Adrenal gland (tissue), 12 donors: ENCODE results near the gene PM20D1. TPM values are rescaled to one million over a fixed set of nuclear protein-coding genes. Genes with fewer than 3 reads are reported as not detected.
"Not testable (repeated sequence)": the region's sequence is repeated elsewhere in the genome, so short reads cannot be mapped to it uniquely, and the experiment has no call there.

ENCODE experiments used
- DNase-seq, 7 donors: peaks; one replicate each; pipeline ENCODE4 v3.0.0-alpha.2; 2019 to 2020
- H3K27ac ChIP-seq, 5 donors: fragments of 200-600 bp; sonication (generic) in 4 of 5; 1 replicate in 3 of 5; 2 replicates in 2 of 5; pipeline versions ENCODE4 v1.5.1 to v1.8.0; 2016 to 2020; ENCODE audit warnings: mild to moderate bottlenecking in 1 of 5
- H3K27me3 ChIP-seq: fragments of 200-600 bp; 2 replicates; pipeline ENCODE4 v1.8.0; 2021
- H3K36me3 ChIP-seq, 2 donors: fragments of 200-600 bp; replicated peaks in 1 of 2; 1 replicate in 1 of 2; 2 replicates in 1 of 2; pipeline versions ENCODE4 v1.5.1 to v1.8.0; 2018 to 2022
- H3K4me1 ChIP-seq, 2 donors: fragments of 200-600 bp; replicated peaks in 1 of 2; 1 replicate in 1 of 2; 2 replicates in 1 of 2; pipeline versions ENCODE4 v1.5.1 to v1.8.0; 2018 to 2021
- H3K4me3 ChIP-seq, 4 donors: fragments of 200-600 bp; sonication (generic) in 3 of 4; one replicate each; pipeline ENCODE4 v1.5.1; 2016 to 2018
- H3K9me3 ChIP-seq, 3 donors: fragments of 200-600 bp; sonication (generic) in 1 of 3; replicated peaks in 1 of 3; 1 replicate in 2 of 3; 2 replicates in 1 of 3; pipeline versions ENCODE4 v1.5.1 to v1.8.0; 2016 to 2021
- CTCF ChIP-seq, 6 experiments: fragments of 450-650 bp in 4 of 6; fragments of 200-600 bp in 2 of 6; sonication (generic) in 1 of 6; IDR thresholded peaks; 1 replicate in 5 of 6; 2 replicates in 1 of 6; pipeline versions ENCODE4 v1.5.1 to v1.8.0; 2016 to 2021; ENCODE audit warnings: antibody characterized with exemption in 6 of 6, mild to moderate bottlenecking in 2 of 6, moderate library complexity in 1 of 6
- POLR2A ChIP-seq, 2 donors: fragments of 450-650 bp; IDR thresholded peaks; one replicate each; pipeline ENCODE4 v1.6.1; 2017; ENCODE audit warnings: antibody characterized with exemption in 2 of 2, mild to moderate bottlenecking in 2 of 2, moderate library complexity in 1 of 2
- WGBS, 4 donors: extraction: QIAGEN DNeasy Blood & Tissue Kit in 2 of 4; methylation state at CpG; one replicate each; pipeline versions ENCODE4 v1.1.5 to v1.1.7; 2013 to 2017; 5-methylcytosine and 5-hydroxymethylcytosine counted together
- intact Hi-C, 2 donors: fragments of 100-400 bp; cut with DNase I; formaldehyde crosslinking; loops; one replicate each; pipeline versions ENCODE4 v1.14.1 to v1.15.0; 2022 to 2023
- polyA plus RNA-seq, 3 donors: library from polyadenylated mRNA; stranded (reverse); fragments of 200-250 nt in 2 of 3; fragments of 350-450 nt in 1 of 3; fragmentation: Illumina TruSeq in 1 of 3; extraction: RNeasy Lipid Tissue Mini Kit (QIAGEN cat#74804) in 1 of 3; gene quantifications; one replicate each; pipeline ENCODE4 v1.2.3, GENCODE V29; 2013 to 2014
- total RNA-seq, 9 donors: library from RNA; depleted of rRNA in 4 of 9; stranded (reverse); fragments of >200 nt in 4 of 9; fragments of 120-200 nt in 1 of 9; fragmentation: NEBNext Ultra II Directional in 1 of 9; extraction: Animal tissue kit (Norgen Biotek cat#: 25700) in 1 of 9; gene quantifications; one replicate each; pipeline versions ENCODE4 v1.1.0 to v1.2.4, GENCODE V29; 2013 to 2023
- donor health status: healthy with polysubstance abuse.
- donor health status: Bipolar disorder and iron deficiency.
- donor health status: DM: yes; HTN: yes; CAD: no.
- donor health status: DM: no; HTN: no; CAD: no.
- donor health status: DM: no; HTN: no; CAD: no.
- donor health status: DM: yes; HTN: yes; CAD: no.

The PM20D1 gene
- total and polyA plus RNA-seq, 12 donors = 0.07 to 1.8 (median 0.48) TPM; not detected in 3

DNA sequence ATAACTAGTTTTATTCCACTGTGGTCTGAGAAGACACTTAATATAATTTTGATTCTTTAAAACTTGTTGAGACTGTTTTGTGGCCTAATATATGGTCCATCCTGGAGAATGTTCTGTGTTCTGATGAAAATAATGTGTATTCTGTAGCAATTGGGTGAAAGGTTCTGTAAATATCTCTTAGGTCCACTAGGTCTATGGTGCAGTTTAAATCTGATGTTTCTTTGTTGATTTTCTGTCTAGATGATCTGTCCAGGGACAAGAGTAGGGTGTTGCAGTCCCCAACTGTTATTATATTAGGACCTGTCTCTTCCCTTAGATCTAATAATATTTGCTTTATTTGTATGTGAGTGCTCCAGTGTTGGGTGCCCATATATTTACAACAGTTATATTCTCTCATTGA is 33.9 kb upstream of the PM20D1 start:
- TF ChIP-seq CTCF (IDR thresholded peaks at IDR 0.05) = no peak
- no peak for TF ChIP-seq POLR2A (IDR thresholded peaks at IDR 0.05)
- H3K4me3 ChIP-seq = no peak overlapping the region
- H3K27ac ChIP-seq = no peak overlapping the region
- no peaks in the 10 kb centered on the region for H3K36me3 ChIP-seq
- no peak for DNase-seq
- no peaks in the 10 kb centered on the region for H3K9me3 ChIP-seq
- no peaks in the 10 kb centered on the region for H3K4me1 ChIP-seq
- intact Hi-C loops = no loop called here
- H3K27me3 ChIP-seq = peaks cover 3% of the 10 kb centered on the region

- no peaks in the 10 kb centered on the region for H3K36me3 ChIP-seq
- TF ChIP-seq CTCF (IDR thresholded peaks at IDR 0.05) (no peak), POLR2A (IDR thresholded peaks at IDR 0.05) (no peak)
- no peaks in the 10 kb centered on the region for H3K27me3 ChIP-seq
- intact Hi-C loops = no loop called here
- no peaks in the 10 kb centered on the region for H3K9me3 ChIP-seq
- H3K27ac ChIP-seq = no peak overlapping the region
- no peaks in the 10 kb centered on the region for H3K4me1 ChIP-seq
- no peak overlapping the region for H3K4me3 ChIP-seq
- DNase-seq = no peak
Measured at GRCh38 chr1:205880923-205881322, 31.0 kb upstream of the PM20D1 start.

DNA sequence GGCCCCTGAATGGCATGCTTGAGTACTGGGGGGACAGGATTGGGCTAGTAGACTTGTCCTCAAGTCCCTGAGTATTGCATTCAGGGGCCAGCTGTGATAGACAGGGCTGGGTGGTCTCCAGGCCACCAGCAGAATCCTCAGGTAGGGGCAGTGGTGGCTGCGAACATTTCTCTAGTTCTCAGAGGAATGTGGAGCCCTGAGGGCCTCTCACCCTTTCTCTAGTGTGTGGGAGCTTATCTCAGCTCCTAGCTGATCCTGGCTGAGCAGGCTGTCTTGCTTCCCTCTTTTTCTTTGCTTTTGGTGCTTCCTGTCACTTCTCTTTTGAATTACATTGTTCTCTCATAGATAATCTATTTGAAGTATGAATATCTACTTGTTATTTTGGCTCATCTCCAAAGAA is 30.0 kb upstream of the PM20D1 start:
- no peaks in the 10 kb centered on the region for H3K36me3 ChIP-seq
- H3K4me3 ChIP-seq = no peak overlapping the region
- no peak for DNase-seq
- H3K4me1 ChIP-seq = no peaks in the 10 kb centered on the region
- intact Hi-C loops = no loop called here
- no peaks in the 10 kb centered on the region for H3K27me3 ChIP-seq
- WGBS, 4 donors = 81 to 100% (median 92%) methylated on average over 1 of the region's 1 CpG
- TF ChIP-seq POLR2A (IDR thresholded peaks at IDR 0.05) (no peak), CTCF (IDR thresholded peaks at IDR 0.05) (no peak)
- H3K9me3 ChIP-seq = no peaks in the 10 kb centered on the region
- no peak overlapping the region for H3K27ac ChIP-seq

GRCh38 chr1:205878026-205878425 is 28.1 kb upstream of the PM20D1 start:
- Histone ChIP-seq H3K4me1 (no peaks in the 10 kb centered on the region), H3K36me3 (no peaks in the 10 kb centered on the region), H3K9me3 (no peaks in the 10 kb centered on the region), H3K27ac (no peak overlapping the region), H3K27me3 (no peaks in the 10 kb centered on the region), H3K4me3 (no peak overlapping the region)
- DNase-seq = no peak
- TF ChIP-seq CTCF (IDR thresholded peaks at IDR 0.05) (no peak), POLR2A (IDR thresholded peaks at IDR 0.05) (no peak)
- intact Hi-C loops = no loop called here

DNA sequence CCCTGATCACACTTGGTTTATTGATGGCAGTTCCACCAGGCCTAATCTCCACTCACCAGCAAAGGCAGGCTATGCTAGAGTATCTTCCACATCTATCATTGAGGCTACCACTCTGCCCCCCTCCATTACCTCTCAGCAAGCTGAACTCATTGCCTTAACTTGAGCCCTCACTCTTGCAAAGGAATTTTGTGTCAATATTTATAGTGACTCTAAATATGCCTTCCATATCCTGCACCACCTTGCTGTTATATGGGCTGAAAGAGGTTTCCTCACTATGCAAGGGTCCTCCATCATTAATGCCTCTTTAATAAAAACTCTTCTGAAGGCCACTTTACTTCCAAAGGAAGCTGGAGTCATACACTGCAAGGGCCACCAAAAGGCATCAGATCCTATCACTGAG is 23.2 kb upstream of the PM20D1 start:
- H3K27ac ChIP-seq, H3K9me3 ChIP-seq, intact Hi-C loops, H3K27me3 ChIP-seq, H3K36me3 ChIP-seq, H3K4me3 ChIP-seq, DNase-seq, H3K4me1 ChIP-seq: not testable (repeated sequence)
